GM23248 (cell line): ENCODE results near the gene TMEM131L. TPM values are rescaled to one million over a fixed set of nuclear protein-coding genes. Genes with fewer than 3 reads are reported as not detected.

Source experiments
- DNase-seq: peaks from one replicate; pipeline ENCODE4 v3.0.0-alpha.2; 2015
- H2AFZ ChIP-seq: fragments of 200-600 bp; sonication (generic); 2 replicates; pipeline ENCODE4 v1.6.1; 2016; ENCODE audit warnings: antibody characterized with exemption
- H3F3A ChIP-seq: fragments of 200-600 bp; sonication (generic); 2 replicates; pipeline ENCODE4 v1.6.1; 2016; ENCODE audit warnings: mild to moderate bottlenecking, antibody characterized with exemption, mixed run types; ENCODE audit not compliant: insufficient read depth
- H3K27ac ChIP-seq: fragments of 200-600 bp; sonication (generic); 2 replicates; pipeline ENCODE4 v1.5.1; 2016; ENCODE audit warnings: mild to moderate bottlenecking
- H3K27me3 ChIP-seq: fragments of 200-600 bp; sonication (generic); replicated peaks from 2 replicates; pipeline ENCODE4 v1.6.1; 2016; ENCODE audit warnings: mild to moderate bottlenecking; ENCODE audit not compliant: insufficient read depth
- H3K36me3 ChIP-seq: fragments of 200-600 bp; sonication (generic); 2 replicates; pipeline ENCODE4 v1.6.1; 2016; ENCODE audit warnings: low read depth, mild to moderate bottlenecking
- H3K4me1 ChIP-seq: fragments of 200-600 bp; sonication (generic); 2 replicates; pipeline ENCODE4 v1.6.1; 2016; ENCODE audit warnings: mild to moderate bottlenecking; ENCODE audit not compliant: insufficient read depth
- H3K4me2 ChIP-seq: fragments of 200-600 bp; sonication (generic); one replicate; pipeline ENCODE4 v1.6.1; 2016; ENCODE audit warnings: mild to moderate bottlenecking; ENCODE audit not compliant: unreplicated experiment
- H3K4me3 ChIP-seq: fragments of 200-600 bp; sonication (generic); 2 replicates; pipeline ENCODE4 v1.5.1; 2016; ENCODE audit warnings: mild to moderate bottlenecking
- H3K79me2 ChIP-seq: fragments of 200-600 bp; sonication (generic); 2 replicates; pipeline ENCODE4 v1.6.1; 2016; ENCODE audit warnings: mild to moderate bottlenecking; ENCODE audit not compliant: insufficient read depth
- H3K9ac ChIP-seq: fragments of 200-600 bp; sonication (generic); 2 replicates; pipeline ENCODE4 v1.6.1; 2016; ENCODE audit warnings: mild to moderate bottlenecking
- H3K9me2 ChIP-seq: fragments of 200-600 bp; sonication (generic); 2 replicates; pipeline ENCODE4 v1.6.1; 2016; ENCODE audit warnings: mixed run types, mild to moderate bottlenecking, moderate library complexity; ENCODE audit not compliant: insufficient read depth
- H3K9me3 ChIP-seq: fragments of 200-600 bp; sonication (generic); one replicate; pipeline ENCODE4 v1.6.1; 2017; ENCODE audit warnings: low read depth
- H4K20me1 ChIP-seq: fragments of 200-600 bp; sonication (generic); 2 replicates; pipeline ENCODE4 v1.6.0; 2016; ENCODE audit not compliant: insufficient read depth
- EZH2 ChIP-seq: fragments of 200-600 bp; sonication (generic); IDR thresholded peaks from 2 replicates; pipeline ENCODE4 v1.6.1; 2018; ENCODE audit warnings: antibody characterized with exemption, mild to moderate bottlenecking; ENCODE audit not compliant: insufficient read depth, poor library complexity, severe bottlenecking
- EZH2phosphoT487 ChIP-seq: fragments of 200-600 bp; sonication (generic); IDR thresholded peaks from 2 replicates; pipeline ENCODE4 v1.6.1; 2018; ENCODE audit warnings: antibody characterized with exemption, moderate library complexity, mild to moderate bottlenecking, low read depth; ENCODE audit not compliant: insufficient read depth
- WGBS, 2 experiments: methylation state at CpG; one replicate each; pipeline ENCODE4 v1.1.6; 2015 to 2017; ENCODE audit warnings: low lambda C conversion rate in 2 of 2, low coverage in 1 of 2; ENCODE audit errors: missing lambda C conversion rate in 2 of 2; 5-methylcytosine and 5-hydroxymethylcytosine counted together
- in situ Hi-C: fragments of 300-500 bp; cut with MboI; formaldehyde crosslinking; loops from 2 replicates; pipeline ENCODE4 v1.15.0; 2020
- polyA plus RNA-seq: library from polyadenylated mRNA; unstranded; fragments of >200 nt; fragmentation: Nextera tagmentation; extraction: Ambion mirVana; gene quantifications from 2 replicates; pipeline ENCODE4 v1.2.1, GENCODE V29; 2016
- total RNA-seq: library from RNA; depleted of rRNA; stranded (reverse); fragments of >200 nt; shearing (Covaris generic); gene quantifications from 2 replicates; pipeline ENCODE4 v1.2.3, GENCODE V29; 2014

The TMEM131L gene
- total and polyA plus RNA-seq, 2 experiments from 2014 or later, result 8.7 to 11.1 TPM

- Histone ChIP-seq H4K20me1 (no peaks in the 10 kb centered on the region), H3K9me3 (no peaks in the 10 kb centered on the region), H3K36me3 (no peaks in the 10 kb centered on the region), H2AFZ (no peak overlapping the region), H3K79me2 (no peaks in the 10 kb centered on the region), H3K4me1 (peaks cover 8% of the 10 kb centered on the region; the same call in 1 of the 2 replicates), H3K4me2 (no peak overlapping the region), H3K4me3 (no peak overlapping the region), H3K9me2 (no peaks in the 10 kb centered on the region), H3K27me3 (no peaks in the 10 kb centered on the region), H3K9ac (no peak overlapping the region), H3F3A (0 out of 2 replicates have a peak, but pooled peaks cover 4% of the 10 kb centered on the region), H3K27ac (no peak overlapping the region)
- TF ChIP-seq EZH2, result no peak
- TF ChIP-seq EZH2phosphoT487, result no peak
- 47 to 67% methylated on average over 1 of the region's 1 CpG for WGBS, 2 experiments
- DNase-seq, result no peak
- in situ Hi-C loops, result loop anchor here (10.0 kb wide), 2 partner anchors 145 to 225 kb away; no protein-coding TSS in a partner anchor
Observed at GRCh38 chr4:153579872-153580271, 113.7 kb downstream of the TMEM131L start.

DNA sequence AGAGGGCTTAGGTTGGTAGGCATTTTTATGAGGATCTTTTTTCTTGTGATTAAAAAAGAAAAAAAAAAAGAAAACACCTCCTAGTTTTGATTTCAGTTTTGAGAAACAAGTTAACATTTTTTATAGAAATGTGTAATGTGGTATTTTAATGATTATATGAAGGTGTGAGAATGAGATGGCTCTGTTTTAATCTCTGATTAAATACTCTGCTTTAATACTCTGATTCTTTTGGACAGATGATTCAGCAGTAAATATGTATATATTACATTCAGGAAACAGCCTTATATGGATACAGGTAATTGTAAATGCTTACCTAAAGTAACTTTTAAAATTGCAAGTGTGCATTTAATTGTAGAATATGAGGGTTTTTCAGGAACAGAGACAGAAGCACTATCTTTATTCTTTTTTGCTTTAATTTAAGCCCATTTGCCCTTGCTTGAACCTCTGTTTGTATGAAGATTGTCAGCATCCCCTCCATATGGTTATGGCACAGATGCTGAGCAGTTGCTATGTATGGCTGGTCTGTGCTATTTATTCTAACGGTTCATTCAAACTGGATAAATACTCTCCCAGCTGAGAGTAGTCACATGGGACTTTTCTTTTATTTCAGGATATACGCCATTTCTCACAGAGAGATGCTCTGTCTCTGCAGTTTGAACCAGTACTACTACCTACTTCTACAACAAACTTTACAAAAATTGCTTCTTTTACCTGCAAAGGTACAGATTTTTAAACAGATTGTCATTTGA is 117.0 kb downstream of the TMEM131L start:
- Histone ChIP-seq H3K9me3 (no peaks in the 10 kb centered on the region), H4K20me1 (no peaks in the 10 kb centered on the region), H2AFZ (no peak overlapping the region), H3K36me3 (no peaks in the 10 kb centered on the region), H3K27ac (no peak overlapping the region), H3K27me3 (no peaks in the 10 kb centered on the region), H3K4me3 (no peak overlapping the region), H3K79me2 (no peaks in the 10 kb centered on the region), H3K4me2 (no peak overlapping the region), H3K9me2 (no peaks in the 10 kb centered on the region), H3K9ac (no peak overlapping the region), H3F3A (no peaks in the 10 kb centered on the region), H3K4me1 (peaks cover 13% of the 10 kb centered on the region; the same call in 1 of the 2 replicates)
- no peak for DNase-seq
- WGBS, 2 experiments, result 97 to 98% methylated on average over 2 of the region's 2 CpGs
- TF ChIP-seq EZH2 (no peak), EZH2phosphoT487 (no peak)
- in situ Hi-C loops, result no loop called here

DNA sequence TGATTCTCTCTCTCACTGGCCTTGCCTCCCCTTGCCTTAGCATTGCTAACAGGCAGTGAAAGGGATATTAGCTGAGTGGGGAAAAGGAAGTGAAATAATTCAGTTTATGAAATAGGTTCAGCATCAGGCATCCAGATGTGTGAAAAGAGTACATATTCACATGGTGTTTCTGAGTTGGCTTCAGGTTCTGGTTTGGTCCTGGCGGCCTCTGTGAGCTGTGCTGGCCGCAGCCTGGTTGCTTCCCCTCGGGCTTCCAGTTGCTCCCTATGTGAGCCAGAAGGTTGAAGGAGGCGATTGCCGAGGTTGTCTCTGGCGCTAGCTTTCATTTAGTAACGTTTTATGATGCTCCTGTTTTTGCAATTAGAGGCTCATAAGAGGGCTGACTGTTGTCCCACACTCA is 118.9 kb downstream of the TMEM131L start:
- no peaks in the 10 kb centered on the region for H3K9me2 ChIP-seq
- TF ChIP-seq EZH2phosphoT487 (no peak), EZH2 (no peak)
- peak overlapping the region; percentile 15 for H3K4me2 ChIP-seq
- no peaks in the 10 kb centered on the region for H3F3A ChIP-seq
- H3K27ac ChIP-seq, result no peak overlapping the region
- no peaks in the 10 kb centered on the region for H3K27me3 ChIP-seq
- peak overlapping the region; percentile 54 for H2AFZ ChIP-seq
- H3K36me3 ChIP-seq, result peaks cover 5% of the 10 kb centered on the region; the same call in 1 of the 2 replicates
- WGBS, 2 experiments, result 14 to 15% methylated on average over 7 of the region's 7 CpGs
- H3K4me1 ChIP-seq, result peaks cover 13% of the 10 kb centered on the region; the same call in 1 of the 2 replicates
- H3K9me3 ChIP-seq, result no peaks in the 10 kb centered on the region
- no peaks in the 10 kb centered on the region for H3K79me2 ChIP-seq
- peak overlapping the region; percentile 22; the same call in 1 of the 2 replicates for H3K4me3 ChIP-seq
- in situ Hi-C loops, result no loop called here
- H4K20me1 ChIP-seq, result no peaks in the 10 kb centered on the region
- DNase-seq, result peak; percentile 40
- no peak overlapping the region for H3K9ac ChIP-seq

- Histone ChIP-seq H3K36me3 (peaks cover 5% of the 10 kb centered on the region; the same call in 1 of the 2 replicates), H3K4me2 (no peak overlapping the region), H3K4me1 (0 out of 2 replicates have a peak, but pooled peaks cover 4% of the 10 kb centered on the region), H2AFZ (no peak overlapping the region), H3K9ac (no peak overlapping the region), H3K9me2 (no peaks in the 10 kb centered on the region), H3K79me2 (no peaks in the 10 kb centered on the region), H3F3A (no peaks in the 10 kb centered on the region), H3K27ac (no peak overlapping the region), H4K20me1 (no peaks in the 10 kb centered on the region), H3K9me3 (no peaks in the 10 kb centered on the region), H3K4me3 (no peak overlapping the region), H3K27me3 (no peaks in the 10 kb centered on the region)
- WGBS, 2 experiments, result 67 to 73% methylated on average over 7 of the region's 7 CpGs
- DNase-seq, result no peak
- TF ChIP-seq EZH2phosphoT487, result no peak
- in situ Hi-C loops, result no loop called here
Observed at GRCh38 chr4:153589703-153590595, 123.8 kb downstream of the TMEM131L start.
